Stimulated activated CD4-positive, alpha-beta T cell treated with anti-CD3 and anti-CD28 coated beads, Interleukin-1b, Interleukin-23, amount 100 ng/mL, for 48 hours (primary cell): ENCODE data around the gene NCOA3.
"Not testable (repeated sequence)": the region's sequence is repeated elsewhere in the genome, so short reads cannot be mapped to it uniquely, and the experiment has no call there.

Source experiments
- DNase-seq: peaks from one replicate; pipeline ENCODE4 v3.0.0-alpha.2; 2020

The NCOA3 gene

DNA sequence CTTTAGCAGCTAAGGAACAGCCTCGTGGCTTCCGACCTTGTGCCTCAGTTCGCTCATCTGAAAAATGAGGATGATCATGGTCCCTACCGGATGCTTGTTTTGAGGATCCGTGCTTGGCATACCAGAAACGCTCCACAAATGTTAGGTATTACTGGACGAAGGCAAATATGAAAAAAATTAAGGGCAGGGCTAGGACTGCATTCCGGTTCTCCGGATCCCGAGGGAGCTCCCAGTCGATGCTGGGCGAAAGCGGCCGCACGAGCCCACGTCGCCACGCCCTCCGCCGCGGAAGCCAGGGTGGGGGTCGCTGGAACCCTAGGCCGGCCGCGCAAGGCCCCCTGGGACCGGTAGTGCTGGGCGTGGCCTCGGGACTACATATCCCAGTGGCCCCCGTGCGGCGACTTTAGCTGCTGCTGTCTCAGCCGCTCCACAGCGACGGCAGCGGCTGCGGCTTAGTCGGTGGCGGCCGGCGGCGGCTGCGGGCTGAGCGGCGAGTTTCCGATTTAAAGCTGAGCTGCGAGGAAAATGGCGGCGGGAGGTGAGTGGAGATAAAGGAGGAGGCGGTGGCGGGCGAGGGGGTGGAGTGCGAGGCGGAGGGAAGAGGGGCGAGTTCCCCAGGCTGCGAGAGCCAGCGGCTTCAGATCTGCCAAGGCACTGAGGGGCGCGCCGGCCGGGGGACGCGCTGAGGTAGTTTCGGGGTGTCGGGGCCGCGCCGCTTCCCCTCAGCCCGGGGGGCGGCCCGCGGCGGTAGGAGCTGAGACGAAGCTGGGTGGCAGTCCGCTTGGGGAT lies at the start of gene NCOA3:
Gene NCOA3, plus strand, starts transcription at position 406 of the 789 bp plus-strand sequence. CDS start 120,361 bp downstream, outside the sequence.
- DNase-seq = peak; percentile 97

DNA sequence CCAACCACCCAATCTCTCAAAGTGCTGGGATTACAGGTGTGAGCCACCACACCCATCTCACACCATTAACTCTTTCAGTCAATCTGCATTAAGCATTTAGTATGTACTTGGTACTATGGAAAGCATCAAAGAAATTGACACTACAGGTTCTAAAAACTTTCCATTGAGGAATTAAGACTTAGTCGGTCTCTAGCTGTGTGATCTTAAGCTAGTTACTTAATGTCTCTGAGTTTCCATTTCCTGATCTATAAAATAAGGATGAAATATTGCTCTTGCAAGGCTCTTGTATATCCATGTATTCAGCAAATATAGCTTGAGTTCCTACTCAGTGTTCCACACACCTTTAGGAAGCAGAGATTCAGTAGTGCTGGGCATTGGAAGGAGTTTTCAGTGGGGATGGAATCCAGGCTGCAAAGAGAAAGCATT lies 48.9 kb upstream of the NCOA3 start:
- DNase-seq = no peak

DNA sequence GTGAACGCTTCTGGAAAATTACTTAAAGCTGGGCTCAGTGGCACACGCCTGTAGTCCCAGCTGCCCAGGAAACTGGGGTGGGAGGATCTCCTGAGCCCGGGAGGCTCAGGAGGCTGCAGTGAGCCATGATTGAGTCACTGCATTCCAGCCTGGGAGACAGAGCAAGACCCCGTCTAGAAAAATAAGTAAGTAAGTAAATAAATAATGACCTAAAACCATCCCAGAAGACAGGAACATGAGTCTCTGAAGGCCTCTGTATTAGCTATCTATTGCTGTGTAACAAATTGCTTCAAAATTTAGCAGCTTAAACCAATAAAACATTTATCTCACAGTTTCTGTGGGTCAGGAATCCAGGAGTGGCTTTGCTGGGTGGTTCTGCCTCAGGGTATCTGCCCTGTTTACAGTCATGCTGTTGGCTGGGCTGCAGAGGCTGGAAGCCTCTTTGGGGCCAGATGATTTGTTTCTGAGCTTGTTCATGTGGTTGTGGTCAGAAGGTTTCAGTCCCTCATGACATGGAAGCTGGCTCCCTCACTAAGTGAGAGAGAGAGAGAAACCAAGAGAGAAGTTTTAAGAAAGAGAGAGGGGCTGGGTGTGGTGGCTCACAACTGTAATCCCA lies 48.4 kb upstream of the NCOA3 start:
- peak; percentile 70 for DNase-seq

DNA sequence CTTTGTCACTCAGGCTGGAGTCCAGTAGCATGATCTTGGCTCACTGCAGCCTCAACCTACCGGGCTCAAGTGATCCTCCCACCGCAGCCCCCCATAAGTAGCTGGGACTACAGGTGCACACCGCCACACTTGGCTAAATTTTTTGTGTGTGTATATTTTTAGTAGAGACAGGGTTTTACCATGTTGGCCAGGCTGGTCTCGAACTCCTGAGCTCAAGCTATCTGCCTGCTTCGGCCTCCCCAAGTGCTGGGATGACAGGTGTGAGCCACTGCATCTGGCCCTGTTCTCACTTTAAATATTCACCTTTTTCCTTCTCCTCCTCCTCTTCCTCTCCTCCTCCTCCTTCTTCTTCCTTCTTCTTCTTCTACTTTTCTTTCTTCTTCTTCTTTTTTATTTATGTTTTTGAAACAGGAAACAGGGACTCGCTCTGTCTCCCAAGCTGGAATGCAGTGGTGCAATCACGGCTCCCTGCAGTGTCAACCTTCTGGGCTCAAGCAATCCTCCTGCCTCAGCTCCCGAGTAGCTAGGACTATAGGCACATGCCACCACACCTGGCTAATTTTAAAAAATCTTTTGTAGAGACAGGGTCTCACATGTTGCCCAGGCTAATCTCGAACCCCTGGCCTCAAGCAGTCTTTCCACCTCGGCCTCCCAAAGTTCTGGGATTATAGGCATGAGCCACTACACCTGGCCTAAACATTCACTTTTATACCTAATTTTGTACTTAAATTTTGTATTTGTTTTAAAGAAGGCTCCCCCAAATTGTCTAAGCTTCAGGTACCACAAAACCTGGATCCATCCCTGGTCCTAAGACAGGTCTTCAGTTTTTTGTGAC lies 47.2 kb upstream of the NCOA3 start:
- DNase-seq = no peak

DNA sequence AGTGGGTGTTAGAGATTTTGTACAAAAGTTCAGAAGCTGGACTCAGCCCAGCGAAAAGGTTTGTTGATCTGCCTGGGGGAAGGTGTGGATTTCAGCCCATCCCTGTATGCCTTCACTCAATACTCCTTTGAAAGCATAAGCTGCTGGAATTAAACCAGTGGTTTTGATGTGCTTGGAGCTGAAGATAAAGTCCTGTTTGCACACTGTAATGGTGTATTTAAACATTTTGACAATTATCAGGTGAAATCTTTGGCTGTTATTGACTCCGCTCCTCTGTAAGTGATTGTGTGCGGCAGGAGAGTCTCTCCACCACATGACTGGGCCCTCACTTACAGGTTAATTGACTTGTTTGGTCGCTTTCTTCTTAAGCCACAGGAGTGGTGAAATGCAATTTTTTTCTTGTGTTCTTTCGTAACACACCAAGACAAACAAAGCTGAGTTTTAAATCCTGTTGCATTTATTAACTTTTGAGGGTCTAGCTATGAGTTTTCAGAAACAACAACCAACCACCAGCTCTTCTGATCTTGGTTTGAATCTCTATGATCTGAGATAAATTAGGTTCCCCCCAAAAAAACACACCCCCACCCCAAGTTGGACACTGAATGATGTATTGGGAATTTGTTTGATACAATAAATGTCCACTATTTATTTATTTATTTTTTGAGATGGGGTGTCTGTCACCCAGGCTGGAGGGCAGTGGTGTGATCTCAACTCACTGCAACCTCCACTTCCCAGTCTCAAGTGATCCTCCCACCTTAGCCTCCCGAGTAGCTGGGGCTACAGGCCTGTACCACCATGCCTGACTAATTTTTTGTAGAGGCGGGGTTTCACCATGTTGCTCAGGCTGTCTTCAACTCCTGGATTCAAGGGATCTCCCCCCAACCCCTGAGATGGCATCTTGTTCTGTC lies 46.3 kb upstream of the NCOA3 start:
- DNase-seq = no peak

DNA sequence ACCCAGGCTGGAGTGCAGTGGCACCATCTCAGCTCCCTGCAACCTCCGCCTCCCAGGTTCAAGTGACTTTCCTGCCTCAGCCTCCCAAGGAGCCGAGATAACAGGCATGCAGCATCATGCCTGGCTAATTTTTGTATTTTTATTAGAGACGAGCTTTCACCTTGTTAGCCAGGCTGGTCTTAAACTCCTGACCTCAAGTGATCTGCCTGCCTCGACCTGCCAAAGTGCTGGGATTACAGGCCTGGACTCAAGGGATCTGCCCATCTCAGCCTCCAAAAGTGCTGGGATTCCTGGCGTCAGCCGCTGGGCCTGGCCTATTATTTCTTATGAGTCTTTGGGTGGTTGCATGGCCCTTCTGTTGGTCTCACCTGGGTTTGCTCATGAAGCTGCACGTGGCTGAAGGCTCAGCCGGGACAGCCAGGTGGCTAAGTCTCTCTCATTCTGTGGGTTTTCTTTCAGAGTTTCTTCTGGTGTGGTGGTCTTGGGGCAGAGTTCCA lies 45.6 kb upstream of the NCOA3 start:
- no peak for DNase-seq

DNA sequence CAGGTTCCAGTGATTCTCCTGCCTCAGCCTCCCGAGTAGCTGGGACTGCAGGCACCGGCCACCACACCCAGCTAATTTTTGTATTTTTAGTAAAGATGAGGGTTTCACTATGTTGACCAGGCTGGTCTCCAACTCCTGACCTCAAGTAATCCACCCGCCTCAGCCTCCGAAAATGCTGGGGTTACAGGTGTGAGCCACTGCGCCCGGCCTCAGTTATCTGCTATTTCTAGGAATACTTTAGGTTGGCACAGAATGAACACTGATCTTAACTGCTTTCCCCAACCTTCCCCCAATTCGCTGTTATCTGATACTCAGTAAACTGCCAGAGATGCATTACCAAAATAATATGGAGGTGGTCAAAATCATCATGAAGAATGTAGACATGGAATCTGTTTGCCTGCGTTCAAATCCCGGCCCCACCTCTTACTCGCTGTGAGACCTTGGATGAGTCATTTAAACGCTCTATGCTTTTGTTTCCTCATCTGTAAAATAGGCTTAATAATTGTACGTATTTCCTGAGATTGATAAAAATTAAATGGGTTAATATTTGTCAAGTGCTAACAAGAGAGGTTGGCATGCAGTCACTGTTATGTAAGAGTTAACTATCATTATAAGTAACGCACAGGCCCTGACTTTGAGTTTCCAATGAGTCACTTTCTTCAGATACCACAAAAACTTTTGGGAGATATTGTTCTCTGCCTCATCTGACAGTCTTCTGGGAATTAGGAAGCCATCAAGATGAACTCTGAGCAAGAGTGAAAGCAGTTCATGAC lies 44.5 kb upstream of the NCOA3 start:
- DNase-seq = peak; percentile 35

DNA sequence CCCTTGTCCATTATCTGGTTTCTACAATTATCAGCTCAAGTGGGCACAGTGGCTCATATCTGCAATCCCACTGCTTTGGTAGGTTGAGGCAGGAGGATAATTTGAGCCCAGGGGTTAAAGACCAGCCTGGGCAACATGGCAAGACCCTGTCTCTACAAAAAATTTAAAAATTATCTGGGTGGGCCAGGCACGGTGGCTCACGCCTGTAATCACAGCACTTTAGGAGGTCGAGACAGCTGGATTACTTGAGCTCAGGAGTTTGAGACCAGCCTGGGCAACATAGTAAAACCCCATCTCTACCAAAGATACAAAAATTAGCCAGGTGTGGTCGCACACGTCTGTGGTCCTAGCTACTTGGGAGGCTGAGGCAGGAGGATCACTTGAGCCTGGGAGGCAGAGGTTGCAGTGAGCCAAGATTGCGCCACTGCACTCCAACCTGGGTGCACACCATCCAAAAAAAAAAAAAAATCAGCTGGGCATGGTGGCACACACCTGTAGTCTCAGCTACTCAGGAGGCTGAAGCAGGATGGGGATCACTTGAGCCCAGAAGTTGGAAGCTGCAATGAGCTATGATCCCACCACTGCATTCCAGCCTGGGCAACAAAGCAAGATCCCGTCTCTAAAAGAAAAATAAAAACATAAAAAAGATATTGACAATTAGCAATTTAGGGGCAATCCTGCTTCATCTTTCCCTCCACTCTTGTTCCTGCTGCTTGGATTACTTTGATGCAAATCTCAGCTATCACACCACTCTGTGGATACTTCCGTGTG lies 43.2 kb upstream of the NCOA3 start:
- DNase-seq = not testable (repeated sequence)

DNA sequence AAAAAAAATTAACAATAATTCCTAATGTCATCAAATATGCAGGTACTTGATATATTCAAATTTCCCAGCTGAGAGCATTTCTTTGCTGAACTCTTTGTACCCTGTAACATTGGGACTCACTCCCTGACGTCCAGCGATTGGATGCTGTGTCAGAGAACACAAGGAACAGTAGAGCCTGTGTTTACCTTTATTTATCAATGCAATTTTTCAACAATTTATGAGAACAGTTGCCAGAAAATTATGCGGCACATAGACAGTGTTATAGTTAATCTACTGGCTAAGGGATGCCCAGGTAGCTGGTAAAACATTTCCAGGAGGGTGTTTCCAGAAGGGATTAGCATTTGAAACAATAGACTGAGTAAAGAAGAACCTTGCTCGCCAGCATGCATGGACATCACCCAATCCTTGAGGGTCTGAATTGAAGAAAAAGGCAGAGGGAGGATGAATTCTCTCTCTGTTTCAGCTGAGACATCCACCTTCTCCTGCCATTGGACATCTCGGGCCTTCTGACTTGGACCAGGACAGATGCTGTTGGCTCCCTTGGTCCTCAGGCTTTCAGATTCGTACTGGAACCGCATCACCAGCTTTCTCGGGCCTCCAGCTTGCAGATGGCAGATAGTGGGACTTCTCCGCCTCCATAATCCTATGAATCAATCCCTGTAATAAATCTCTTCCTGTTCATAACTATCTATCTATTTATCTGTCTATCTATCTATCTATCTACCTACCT lies 42.2 kb upstream of the NCOA3 start:
- no peak for DNase-seq

DNA sequence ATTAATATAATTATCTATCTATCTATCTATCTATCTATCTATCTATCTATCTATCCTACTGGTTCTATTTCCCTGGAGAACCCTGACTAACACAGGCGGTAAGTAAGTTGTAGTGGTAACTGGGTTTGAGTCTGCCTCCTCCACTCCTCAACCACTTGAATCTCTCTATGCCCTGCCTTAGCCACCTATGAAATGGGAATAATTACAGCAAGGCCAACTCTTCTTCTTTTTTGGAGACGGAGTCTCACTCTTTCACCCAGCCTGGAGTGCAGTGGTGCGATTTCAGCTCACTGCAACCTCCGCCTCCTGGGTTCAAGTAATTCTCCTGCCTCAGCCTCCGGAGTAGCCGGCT lies 41.0 kb upstream of the NCOA3 start:
- DNase-seq = not testable (repeated sequence)

DNA sequence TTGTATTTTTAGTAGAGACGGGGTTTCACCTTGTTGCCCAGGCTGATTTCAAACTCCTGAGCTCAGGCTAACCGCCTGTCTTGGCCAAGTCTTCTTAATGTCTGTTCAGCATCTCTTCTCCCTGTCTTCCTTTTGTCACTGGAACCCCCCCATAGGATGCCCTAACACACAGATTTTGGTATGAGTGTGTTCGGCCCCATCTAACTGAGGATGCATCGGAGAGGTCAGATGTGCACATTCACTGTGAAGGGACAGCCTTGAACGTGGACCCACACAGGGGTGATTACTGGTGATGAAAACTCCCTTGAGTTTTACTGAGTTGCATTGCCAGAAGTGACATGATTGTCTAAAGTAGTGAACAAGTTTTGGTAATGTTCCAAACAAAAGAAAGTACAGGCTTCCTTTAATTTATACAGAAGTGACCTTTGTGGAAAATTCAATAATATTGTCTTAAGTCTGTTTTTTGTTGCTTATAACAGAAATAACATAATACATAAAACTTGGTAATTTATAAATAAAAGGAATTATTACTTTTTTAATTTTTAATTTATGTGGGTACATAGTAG lies 40.5 kb upstream of the NCOA3 start:
- DNase-seq = no peak

DNA sequence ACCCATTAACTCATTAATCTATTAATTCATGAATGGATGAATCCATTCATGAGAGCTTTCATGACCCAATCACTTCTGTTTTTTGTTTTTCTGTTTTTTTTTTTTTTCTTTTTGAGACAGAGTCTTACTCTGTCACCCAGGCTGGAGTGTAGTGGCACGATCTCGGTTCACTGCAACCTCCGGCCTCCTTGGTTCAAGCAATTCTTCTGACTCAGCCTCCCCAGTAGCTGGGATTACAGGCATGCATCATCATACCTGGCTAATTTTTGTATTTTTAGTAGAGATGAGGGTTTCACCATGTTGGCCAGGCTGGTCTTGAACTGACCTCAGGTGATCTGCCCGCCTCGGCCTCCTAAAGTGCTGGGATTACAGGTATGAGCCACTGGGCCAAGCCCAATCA lies 39.8 kb upstream of the NCOA3 start:
- not testable (repeated sequence) for DNase-seq

DNA sequence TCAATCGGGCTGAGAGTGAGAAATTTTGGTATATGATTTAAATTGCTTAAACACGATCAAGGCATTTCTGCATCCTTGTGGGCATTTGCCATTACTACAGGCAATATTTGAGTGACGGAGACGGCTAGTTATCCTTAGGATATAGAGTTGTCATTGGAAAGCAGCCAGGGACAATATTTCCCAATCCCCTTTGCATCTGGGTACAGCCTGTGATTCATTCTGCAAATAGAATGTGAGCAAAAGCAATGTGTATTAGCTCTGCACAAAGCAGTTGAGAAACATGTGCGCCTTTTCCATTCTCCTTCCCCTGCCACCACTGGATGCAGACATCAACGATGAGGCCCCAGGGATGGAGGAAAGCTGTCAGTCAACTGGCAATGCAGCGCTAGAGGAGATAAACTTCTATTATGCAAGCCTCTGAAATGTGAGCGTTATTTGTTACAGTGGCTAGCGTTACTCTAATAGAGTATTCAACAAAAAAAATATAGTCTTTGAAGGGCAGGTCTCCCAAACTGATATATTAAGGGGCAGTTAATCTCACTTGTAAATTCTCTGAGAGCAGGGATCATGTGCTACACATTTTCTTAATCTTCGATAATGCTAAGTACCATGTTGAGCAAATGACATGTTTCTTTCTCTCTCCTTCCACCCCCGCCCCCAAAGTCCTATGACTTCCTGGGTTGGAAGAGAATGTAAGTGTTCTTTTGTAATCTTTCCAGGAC lies 37.1 kb upstream of the NCOA3 start:
- DNase-seq = no peak

DNA sequence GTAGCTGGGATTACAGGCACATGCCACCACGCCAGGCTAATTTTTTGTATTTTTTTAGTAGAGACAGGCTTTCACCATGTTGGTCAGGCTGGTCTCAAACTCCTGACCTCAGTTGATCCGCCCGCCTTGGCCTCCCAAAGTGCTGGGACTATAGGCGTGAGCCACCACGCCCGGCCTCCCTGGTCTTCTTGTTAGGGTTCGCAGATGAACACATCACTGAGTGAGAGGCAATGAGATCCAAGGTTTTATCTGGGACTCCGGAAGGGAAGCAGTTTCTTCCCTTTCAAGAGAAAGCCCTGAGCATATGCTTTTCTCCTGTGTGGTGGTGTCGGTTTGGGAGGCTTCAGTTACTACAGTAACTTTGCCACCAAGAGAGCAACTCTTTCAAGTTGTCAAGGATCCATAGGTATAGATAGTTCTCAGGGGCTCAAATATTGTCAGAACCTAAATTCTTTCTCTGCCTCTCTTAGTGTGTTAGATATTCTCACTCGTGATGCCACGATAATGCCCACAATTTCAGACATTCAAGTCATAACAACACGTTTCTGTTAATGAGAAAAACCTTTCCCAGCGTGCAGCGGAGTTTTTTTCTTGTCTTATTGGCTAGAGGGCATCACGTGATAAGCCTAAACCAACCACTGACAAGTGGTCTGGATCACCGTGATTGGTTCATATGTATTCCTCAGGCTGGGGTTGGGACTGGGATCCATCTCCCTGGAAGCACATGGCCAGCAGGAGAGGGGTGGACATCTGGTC lies 36.2 kb upstream of the NCOA3 start:
- DNase-seq = no peak

DNA sequence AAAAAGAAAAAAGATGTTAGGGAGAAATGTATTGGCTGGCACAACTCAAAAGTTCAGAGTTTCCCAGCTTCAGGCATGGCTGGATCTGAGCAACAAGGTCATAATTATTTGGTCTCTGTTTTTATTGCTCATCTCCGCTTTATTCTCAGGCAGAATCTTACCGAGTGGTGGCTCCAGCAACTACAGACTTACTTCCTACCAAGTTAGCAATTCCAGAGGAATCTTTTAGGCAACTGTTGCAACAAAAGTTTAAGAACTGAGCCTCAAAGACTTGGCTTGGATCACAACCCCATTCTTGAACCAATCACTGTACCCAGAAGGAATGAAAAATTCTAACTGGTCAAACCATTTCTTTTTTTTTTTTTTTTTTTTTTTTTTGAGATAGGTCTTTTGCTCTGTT lies 35.5 kb upstream of the NCOA3 start:
- DNase-seq = no peak

DNA sequence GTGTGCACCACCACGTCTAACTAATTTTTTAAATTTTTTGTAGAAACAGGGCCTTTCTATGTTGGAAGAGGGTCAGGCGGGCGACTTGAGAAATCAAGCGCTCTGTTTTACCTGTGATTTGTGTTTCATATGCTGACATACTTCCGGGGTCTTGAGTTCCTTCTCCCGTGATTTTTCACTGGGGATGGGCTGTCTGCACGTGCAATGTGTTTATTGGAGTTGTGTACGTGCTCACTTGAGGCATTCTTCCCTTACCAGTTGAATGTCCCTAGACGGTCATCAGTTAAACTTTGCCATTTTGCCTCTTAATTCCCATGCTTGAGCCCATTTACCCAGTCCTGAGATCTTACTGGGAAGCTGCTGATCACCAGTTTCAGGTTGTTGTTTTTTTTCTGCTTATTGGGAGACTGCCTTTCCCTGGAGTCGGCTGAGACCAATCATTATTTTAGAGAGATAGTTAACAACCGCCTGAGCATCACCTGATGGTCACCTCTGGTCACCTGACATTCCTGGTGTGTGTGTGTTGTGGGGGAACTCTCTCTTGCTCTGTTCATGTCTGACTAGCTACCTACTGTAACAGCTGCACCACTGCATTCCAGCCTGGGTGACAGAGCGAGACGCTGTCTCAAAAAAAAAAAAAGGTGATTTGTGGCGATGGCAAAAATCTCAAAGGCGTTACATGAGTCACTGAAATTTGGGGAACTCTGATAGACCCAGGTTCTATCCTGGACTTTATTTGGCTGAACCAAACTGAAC lies 34.8 kb upstream of the NCOA3 start:
- no peak for DNase-seq

DNA sequence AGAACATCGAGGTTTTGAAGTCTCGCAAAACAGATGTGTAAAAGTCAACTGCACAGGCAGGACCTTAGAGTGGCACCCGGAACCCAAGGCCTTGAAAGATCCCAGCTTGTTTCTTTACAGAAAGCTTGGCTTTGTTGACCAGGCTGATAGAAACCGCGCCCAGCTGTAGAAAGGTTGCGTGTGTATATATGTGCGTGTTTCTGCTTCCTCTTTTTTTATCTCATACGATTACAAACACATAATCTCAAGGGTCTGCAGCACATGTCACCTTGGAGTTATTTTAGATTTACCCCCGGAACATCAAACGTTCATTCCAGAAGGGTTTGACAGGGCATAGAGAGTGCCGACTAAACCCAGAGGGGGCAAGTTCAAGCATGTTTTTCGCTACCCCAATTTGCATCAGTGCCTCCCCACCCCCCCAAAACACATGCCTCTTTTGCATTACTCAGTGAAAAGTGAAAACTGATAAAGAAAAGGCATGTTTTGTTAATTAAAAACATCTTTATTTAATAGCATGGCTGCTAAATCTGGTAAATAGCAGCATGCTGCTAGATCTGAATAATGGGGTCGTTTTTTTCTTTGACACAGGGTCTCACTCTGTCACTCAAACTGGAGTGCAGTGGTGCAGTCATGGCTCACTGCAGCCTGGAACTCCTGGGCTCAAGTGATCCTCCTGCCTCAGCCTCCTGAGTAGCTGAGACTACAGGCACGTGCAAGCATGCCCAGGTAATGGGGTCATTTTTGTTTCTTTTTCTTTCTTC lies 33.2 kb upstream of the NCOA3 start:
- no peak for DNase-seq
